GM20000 (cell line): ENCODE data around the gene CRYBA1.

ENCODE experiments used
- DNase-seq: peaks from one replicate; pipeline ENCODE4 v3.0.0; 2012; ENCODE audit warnings: low spot score
- CTCF ChIP-seq: IDR thresholded peaks from 2 replicates; pipeline ENCODE4 v1.5.1; 2012; ENCODE audit warnings: mild to moderate bottlenecking, control low read depth; ENCODE audit errors: extremely low read depth, missing control alignments

CRYBA1 gene

GRCh38 chr17:29212094-29212631 is 34.5 kb upstream of the CRYBA1 start:
- no peak for DNase-seq

GRCh38 chr17:29212681-29213121 is 34.0 kb upstream of the CRYBA1 start:
- TF ChIP-seq CTCF: no peak

More at GRCh38 chr17:29212094-29212631, 34.5 kb upstream of the CRYBA1 start:
- no peak for TF ChIP-seq CTCF

GRCh38 chr17:29214215-29215146 is 32.2 kb upstream of the CRYBA1 start:
- TF ChIP-seq CTCF: no peak
- no peak for DNase-seq

More at GRCh38 chr17:29212681-29213121, 34.0 kb upstream of the CRYBA1 start:
- no peak for DNase-seq

DNA sequence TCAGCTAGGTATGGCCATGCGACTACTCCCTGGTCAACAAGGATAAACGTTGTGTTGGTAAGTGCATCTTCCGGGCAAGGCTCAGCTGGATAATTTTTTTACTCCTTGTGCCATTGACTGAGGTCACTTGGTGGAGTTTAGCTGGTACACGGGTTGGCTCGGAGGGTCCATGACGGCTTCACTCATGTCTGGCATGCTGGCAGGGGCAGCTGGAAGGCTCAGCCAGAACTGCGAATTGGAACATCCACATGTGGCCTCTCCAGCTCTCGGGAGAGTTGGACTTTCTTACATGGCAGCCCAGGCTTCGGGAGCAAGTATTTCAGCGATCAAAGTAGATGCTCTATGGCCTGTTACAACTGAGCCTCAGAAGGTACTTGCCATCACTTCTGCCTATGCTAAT is 31.5 kb upstream of the CRYBA1 start:
- no peak for TF ChIP-seq CTCF
- DNase-seq: no peak

GRCh38 chr17:29215717-29216116 is 30.9 kb upstream of the CRYBA1 start:
- TF ChIP-seq CTCF: no peak
- DNase-seq: no peak

DNA sequence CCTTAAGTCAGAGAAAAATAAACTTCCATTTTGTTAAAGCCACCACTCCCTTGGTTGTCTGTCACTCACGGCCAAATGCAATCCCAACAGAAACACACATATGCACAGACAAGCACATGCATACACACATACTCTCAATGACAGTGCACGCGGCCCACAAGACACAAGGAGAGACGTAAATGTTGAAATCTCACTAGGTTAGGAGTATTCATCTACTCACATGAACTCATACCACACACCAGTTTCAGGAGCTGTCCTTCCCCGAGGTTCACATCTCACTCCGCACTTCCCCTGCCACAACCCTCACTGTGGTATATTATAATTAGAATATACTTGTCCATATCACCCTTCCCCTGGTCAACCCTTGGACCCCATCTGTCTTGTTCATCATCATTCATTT is 30.5 kb upstream of the CRYBA1 start:
- TF ChIP-seq CTCF: no peak
- no peak for DNase-seq

GRCh38 chr17:29216856-29217255 is 29.8 kb upstream of the CRYBA1 start:
- TF ChIP-seq CTCF: no peak
- DNase-seq: no peak
